ENCODE data around the gene GPR55.

DNA sequence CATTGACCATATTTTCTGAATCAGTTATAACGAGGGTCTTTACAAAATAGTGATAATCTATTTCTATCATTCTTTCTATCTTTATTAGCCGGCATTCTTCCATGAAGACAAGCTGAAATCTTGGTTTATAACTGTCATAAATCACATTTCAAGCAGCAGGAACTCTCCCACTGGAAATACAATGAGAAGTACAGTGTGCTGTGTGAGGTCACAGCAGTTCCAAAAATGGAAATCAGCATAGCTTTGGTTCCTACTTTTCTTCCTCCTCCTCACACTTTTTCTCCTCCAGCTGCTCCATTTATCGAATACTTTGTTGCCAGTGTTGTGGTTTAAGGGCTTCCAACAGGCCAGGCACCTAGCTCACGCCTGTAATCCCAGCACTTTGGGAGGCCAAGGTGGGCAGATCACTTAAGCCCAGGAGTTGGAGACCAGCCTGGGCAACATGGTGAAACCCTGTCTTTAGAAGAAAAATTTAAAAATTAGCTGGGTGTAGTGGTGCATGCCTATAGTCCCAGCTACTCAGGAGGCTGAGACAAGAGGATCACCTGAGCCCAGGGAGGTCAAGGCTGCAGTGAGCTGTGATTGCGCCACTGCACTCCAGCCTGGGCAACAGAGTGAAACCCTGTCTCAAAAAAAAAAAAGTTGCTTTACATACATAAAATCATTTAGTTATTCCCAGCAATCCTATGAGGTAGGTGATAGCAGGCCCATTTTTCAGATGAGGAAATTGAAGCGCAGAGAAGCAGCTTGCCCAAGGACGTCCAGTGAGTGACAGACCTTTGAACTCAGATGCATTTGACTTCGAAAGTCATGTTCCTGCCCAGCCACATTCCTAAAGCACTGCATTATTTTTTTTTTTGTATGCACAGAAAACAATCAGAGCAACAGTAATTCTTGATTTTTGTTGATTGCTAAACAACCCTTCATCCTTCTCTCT, 34.0 kb upstream of the GPR55 start:
- TF ChIP-seq POLR2A (IDR thresholded peaks at IDR 0.05), result no peak
- TF ChIP-seq, protein P1, sequence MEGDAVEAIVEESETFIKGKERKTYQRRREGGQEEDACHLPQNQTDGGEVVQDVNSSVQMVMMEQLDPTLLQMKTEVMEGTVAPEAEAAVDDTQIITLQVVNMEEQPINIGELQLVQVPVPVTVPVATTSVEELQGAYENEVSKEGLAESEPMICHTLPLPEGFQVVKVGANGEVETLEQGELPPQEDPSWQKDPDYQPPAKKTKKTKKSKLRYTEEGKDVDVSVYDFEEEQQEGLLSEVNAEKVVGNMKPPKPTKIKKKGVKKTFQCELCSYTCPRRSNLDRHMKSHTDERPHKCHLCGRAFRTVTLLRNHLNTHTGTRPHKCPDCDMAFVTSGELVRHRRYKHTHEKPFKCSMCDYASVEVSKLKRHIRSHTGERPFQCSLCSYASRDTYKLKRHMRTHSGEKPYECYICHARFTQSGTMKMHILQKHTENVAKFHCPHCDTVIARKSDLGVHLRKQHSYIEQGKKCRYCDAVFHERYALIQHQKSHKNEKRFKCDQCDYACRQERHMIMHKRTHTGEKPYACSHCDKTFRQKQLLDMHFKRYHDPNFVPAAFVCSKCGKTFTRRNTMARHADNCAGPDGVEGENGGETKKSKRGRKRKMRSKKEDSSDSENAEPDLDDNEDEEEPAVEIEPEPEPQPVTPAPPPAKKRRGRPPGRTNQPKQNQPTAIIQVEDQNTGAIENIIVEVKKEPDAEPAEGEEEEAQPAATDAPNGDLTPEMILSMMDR (IDR thresholded peaks at IDR 0.05), result no peak
